ENCODE data around the gene SPRY2.
"Not testable (repeated sequence)": the region's sequence is repeated elsewhere in the genome, so short reads cannot be mapped to it uniquely, and the experiment has no call there.

SPRY2 gene

DNA sequence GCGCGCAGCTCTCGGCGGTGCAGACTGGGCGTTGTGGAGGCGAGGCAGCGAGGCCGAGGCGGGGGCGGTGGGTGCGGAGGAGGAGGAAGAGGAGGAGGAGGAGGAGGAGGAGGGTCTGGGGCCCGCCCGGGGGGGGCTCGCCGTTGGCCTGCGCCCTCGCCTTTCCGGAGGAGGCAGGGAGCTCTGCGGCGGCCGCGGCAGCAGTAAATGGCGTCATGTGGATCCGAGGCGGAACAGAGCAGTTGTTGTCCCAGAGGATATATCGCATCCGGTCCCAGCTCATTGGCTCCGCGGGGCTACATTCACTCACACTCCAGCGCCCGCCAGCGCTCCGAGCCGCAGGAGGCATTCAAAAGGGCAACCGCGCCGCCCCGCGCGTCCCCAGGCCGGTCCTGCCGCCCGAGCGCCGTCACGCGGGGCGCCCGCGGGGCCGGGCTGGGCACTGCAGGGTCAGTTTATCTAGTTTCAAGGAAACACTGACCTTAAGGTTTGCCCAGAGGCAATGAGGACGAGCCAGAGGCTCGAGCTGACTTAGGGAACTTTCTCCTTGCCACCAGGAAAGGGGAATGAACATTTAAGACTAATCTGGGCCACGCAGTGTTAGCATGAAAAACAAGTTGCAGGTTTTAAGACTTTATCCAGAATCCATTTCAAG lies at the start of gene SPRY2:
Gene SPRY2, minus strand, starts transcription at position 26 of the 655 bp plus-strand sequence. CDS start 3,421 bp downstream, outside the sequence.
- DNase-seq (ENCODE audit: low read depth in 3 of 3), result peak in 1 of 3 donors; percentile 7

DNA sequence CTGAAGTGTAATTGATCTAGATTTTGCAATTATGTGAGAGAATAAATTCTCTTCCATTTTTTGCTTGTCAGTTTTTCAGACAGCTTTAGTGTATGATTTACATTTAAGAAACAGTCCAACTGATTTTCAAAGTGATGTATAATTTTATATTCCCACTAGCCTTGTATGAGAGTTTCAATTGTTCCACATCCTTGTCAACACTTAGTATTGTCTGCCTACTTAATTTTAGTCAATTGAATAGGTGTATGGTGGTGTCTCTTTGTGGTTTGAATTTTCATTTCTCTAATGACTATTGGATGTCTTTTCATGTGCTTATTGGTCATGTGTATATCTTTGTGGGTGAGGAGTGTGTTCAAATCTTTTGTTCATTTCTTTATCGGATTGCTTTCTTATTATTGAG lies 49.4 kb upstream of the SPRY2 start:
- no peak for DNase-seq (ENCODE audit: low read depth in 3 of 3)

GRCh38 chr13:80389073-80390038 lies 48.4 kb upstream of the SPRY2 start:
- no peak for DNase-seq (ENCODE audit: low read depth in 3 of 3)

- no peak for DNase-seq (ENCODE audit: low read depth in 3 of 3)
Measured at GRCh38 chr13:80388506-80388905, 47.6 kb upstream of the SPRY2 start.

DNA sequence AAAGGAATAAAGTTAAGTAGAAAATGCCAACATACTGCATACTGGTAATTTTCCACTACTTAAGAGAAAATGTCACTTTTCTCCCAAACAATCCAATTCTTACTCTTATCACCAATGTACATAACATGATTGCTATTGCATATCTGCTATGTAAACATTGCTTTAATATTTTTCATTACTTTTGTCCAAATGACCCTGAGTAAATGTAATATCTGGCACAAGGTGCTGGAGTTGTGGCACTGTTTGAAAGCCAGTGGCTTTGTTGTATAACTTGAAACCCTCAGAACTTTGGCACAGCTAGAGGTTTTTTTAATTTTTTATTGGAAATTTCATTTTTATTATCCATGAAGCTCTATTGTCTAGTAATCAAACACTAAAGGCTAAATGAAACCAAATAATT lies 45.7 kb upstream of the SPRY2 start:
- DNase-seq (ENCODE audit: low read depth in 3 of 3), result no peak

DNA sequence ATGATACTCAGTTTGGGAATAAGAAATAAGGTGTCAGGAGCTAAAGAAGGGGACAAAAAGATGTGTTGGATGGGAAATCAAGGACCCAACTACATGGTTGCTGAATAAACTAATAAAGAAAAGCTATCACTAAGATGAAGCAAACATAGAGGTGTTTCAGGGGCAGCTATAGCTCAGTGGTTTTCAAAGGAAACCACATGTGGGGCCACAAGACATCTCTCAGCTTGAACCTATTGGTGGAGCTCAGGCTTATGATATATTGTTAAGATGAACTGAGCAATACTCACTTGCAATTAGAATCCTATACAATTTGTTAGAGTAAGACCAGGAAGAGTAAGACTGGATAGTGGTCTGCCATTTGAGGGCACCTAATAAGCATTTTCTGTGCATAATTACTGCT lies 45.1 kb upstream of the SPRY2 start:
- DNase-seq (ENCODE audit: low read depth in 3 of 3), result no peak

DNA sequence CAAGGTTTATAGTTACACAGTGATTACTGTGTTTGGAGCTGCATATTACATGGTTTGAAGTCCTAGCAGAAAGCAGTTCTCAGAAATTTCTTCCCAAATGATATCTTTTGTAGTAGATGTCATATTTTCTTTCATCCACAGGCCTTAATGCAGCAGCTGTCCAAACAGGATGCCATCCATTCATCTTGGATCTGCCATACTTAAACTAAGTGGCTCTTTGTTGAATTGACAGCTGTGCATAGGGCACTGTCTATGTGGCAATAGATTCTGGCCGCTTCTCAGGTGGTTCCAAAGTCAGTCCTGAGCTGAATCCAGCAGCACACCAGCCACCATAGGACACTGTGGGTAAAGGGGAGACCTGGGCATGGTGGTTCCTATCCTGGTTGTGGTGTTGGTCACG lies 41.6 kb upstream of the SPRY2 start:
- DNase-seq (ENCODE audit: low read depth in 3 of 3), result no peak

- no peak for DNase-seq (ENCODE audit: low read depth in 3 of 3)
Measured at GRCh38 chr13:80379245-80379644, 38.3 kb upstream of the SPRY2 start.

- no peak for DNase-seq (ENCODE audit: low read depth in 3 of 3)
Measured at GRCh38 chr13:80376554-80376953, 35.6 kb upstream of the SPRY2 start.

- no peak for DNase-seq (ENCODE audit: low read depth in 3 of 3)
Measured at GRCh38 chr13:80374901-80375300, 34.0 kb upstream of the SPRY2 start.

- no peak for DNase-seq (ENCODE audit: low read depth in 3 of 3)
Measured at GRCh38 chr13:80374444-80374843, 33.5 kb upstream of the SPRY2 start.

DNA sequence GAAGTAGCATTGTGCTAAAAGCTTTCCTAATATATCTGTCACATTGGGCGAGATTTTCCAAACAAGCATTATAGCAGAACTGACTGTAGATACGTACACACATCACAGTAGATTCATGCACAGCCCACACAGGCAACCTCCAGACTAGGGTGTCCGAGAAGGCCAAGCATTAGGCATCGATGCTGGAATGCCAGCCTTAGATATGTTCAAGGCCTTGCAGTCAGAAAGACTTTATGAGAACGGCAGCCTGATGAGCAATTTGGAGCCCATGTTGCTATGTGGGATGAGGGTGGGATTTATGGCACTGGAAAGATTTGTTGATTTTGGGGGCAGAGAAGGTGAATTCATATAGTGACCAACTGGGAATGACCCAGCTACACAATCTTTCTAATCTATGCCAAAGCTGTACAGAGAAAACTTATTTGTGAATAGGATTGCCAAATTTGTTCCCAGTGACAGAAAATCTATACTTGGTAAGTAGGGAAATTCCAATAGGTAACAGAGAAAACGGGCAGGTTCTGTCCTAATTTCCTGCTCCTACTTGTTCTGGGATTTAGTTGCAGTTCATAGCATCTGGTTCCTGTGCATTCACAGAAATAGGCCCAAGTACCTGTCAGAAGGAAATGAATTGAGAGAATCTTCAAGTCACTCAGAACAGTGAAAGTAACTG lies 31.0 kb upstream of the SPRY2 start:
- DNase-seq (ENCODE audit: low read depth in 3 of 3), result no peak

DNA sequence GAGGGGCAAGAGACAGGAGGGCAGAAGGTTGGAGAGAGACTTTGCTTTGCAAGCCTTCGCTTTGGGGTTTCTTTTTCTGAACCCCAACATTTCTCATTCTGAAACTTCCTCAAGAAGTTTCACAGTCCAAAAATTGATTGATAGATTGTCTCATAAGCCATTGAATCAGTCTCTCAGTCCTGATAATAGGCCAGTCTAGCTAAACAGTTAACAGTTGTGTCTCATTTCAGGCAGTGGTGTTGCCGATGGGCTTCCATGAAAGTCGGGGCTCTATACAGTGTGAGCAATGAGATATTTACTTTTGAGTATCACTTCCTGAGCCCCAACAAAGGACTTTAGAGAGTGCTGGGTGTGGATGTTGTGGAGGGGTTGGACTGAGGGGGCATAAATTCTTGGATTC lies 26.5 kb upstream of the SPRY2 start:
- no peak for DNase-seq (ENCODE audit: low read depth in 3 of 3)

DNA sequence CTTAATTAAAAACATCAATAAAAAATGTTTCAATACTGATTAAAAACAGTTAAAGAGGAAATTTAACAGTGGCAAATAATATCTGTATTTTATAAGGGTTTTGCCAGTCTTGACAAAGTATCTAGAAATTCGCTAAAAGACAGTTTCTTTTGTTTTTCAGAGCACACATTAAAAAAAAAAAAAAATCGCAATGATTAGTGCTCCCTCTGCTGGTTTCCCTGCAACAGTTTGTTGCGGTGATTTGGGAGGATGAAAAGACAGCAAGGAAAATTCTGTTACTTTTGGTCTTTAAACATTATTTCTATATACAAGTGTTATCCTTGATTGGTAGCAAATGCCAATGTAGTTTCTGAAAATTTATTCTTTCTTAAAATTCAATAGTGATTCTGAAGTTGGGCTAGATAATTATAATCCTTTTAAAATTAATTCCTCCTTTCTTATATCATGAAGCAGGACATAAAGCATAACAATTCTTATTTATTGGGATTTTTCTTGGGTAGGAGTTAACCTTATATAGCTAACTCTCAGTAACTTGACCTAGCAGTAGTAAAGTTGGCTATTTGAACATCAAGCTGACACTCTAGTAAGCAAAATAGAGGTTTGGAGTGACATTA lies 23.1 kb upstream of the SPRY2 start:
- DNase-seq (ENCODE audit: low read depth in 3 of 3), result no peak

GRCh38 chr13:80362481-80362880 lies 21.6 kb upstream of the SPRY2 start:
- no peak for DNase-seq (ENCODE audit: low read depth in 3 of 3)

- DNase-seq (ENCODE audit: low read depth in 3 of 3), result no peak
Measured at GRCh38 chr13:80361883-80362327, 21.0 kb upstream of the SPRY2 start.

DNA sequence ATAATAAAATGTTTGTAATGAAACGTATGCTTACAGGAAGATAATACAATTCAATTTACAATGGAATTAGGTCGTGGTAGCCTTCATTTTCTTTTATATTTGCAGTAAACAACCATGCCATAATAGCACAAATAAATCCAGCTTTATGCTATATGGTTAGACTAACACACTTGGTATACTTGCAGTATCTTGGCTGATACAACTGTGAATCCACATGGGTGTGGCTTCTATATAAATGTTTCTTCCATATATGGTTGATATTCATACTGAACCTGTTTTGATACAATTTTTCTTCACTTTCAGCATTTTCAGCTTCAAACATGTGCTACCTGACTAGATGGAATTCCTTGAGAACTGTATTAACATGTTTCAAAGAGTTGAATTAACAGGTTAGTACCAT lies 20.4 kb upstream of the SPRY2 start:
- no peak for DNase-seq (ENCODE audit: low read depth in 3 of 3)

DNA sequence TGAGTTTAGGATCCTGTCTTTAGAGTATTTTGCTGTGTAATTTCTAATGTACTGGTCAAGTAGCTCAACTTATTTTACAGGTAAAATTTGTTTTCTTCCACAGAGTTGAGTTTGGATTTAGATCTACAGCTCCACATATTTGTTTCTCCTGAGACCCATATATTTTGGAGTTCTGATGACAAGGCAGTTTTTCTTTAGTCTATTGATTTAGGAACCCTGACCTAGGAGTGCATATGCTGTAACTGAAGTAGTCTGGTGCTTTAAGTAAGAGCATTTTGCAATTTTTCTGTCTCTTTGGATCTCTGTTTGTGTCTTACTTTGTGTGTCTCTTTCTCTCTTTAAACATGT lies 19.5 kb upstream of the SPRY2 start:
- DNase-seq (ENCODE audit: low read depth in 3 of 3), result no peak

DNA sequence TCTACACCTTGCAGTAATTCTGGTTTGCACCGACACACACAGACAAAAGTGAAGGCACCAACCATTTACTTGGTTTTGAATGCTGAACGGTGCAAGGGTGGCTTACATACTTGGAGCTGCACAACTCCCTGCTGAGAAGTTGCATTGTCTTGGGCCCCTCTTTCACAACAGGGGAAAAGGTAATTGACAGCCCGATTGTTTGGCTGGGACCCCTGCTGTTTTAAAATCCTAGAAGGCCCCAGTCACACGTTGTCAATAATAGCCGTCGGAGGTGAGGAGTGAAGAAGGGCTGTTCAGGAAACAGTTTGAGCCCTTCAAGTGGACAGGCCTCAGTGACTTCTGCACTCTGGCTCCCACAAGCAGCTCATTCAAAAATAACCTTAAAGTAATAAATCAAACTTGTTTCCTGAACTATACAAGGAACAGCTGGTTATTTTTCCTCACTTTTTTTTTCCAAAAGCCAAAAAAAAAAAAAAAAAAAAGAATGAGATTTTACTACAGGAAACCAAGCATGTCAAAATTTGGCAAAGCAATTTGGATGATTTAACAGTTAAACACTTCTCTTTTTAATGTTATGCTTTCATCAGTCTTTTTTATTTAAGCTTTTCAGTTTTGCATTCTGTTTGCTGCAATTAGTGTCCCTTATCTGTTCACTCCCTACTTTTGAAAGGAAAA lies 19.0 kb upstream of the SPRY2 start:
- DNase-seq (ENCODE audit: low read depth in 3 of 3), result no peak

DNA sequence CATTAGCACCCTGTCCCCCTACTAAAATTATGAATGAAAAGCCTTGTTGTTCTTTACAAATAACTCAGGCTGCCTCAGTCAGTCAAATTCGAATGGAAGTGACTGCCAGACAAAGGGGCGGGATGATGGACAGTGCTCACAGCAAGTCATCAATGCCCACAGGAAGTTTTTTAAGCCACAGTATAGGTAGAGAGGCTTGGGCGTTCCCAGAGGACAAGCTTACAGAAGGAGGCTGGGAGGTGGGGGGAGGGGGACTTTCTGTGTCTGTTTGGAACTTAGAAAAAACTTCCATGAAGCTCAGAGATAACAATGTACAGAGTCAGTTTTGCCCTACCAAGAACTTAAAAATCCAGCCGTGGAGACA lies 18.5 kb upstream of the SPRY2 start:
- DNase-seq (ENCODE audit: low read depth in 3 of 3), result no peak

- DNase-seq (ENCODE audit: low read depth in 3 of 3), result not testable (repeated sequence)
Measured at GRCh38 chr13:80355496-80356094, 14.7 kb upstream of the SPRY2 start.
